Tibial nerve (tissue), 4 donors: ENCODE measurements around the gene P3R3URF.

ENCODE experiments used
- EP300 ChIP-seq, 2 donors: sonication (generic); formaldehyde crosslinking; IDR thresholded peaks; one replicate each; pipeline ENCODE4 v1.6.1; 2017; ENCODE audit warnings: antibody characterized with exemption in 2 of 2, mild to moderate bottlenecking in 1 of 2
- TF ChIP-seq, protein P1 (sequence below), 5 experiments: fragments of 200-600 bp in 3 of 5; fragments of 450-650 bp in 2 of 5; sonication (generic) in 3 of 5; IDR thresholded peaks; one replicate each; pipeline ENCODE4 v1.5.1; 2016 to 2019; ENCODE audit warnings: antibody characterized with exemption in 5 of 5, mild to moderate bottlenecking in 3 of 5, moderate library complexity in 2 of 5

DNA sequence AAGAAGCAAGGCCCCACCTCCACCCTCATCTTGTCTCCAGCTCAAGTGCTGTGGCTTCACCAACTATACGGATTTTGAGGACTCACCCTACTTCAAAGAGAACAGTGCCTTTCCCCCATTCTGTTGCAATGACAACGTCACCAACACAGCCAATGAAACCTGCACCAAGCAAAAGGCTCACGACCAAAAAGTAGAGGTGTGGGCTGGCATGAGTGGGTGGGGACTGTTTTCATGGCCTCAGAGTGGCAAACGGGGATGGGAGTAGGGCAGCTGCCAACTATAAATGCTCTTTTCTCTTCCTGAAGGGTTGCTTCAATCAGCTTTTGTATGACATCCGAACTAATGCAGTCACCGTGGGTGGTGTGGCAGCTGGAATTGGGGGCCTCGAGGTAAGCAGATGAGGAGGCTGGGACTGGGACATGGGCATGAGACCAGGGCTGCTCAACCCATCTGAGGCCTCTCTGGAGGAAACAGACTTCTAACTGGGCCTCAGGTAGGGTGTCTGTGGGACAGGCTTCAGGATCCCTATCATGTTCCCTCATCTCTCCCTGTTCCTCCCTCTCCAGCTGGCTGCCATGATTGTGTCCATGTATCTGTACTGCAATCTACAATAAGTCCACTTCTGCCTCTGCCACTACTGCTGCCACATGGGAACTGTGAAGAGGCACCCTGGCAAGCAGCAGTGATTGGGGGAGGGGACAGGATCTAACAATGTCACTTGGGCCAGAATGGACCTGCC, 8.8 kb upstream of the P3R3URF start:
- TF ChIP-seq, protein P1, sequence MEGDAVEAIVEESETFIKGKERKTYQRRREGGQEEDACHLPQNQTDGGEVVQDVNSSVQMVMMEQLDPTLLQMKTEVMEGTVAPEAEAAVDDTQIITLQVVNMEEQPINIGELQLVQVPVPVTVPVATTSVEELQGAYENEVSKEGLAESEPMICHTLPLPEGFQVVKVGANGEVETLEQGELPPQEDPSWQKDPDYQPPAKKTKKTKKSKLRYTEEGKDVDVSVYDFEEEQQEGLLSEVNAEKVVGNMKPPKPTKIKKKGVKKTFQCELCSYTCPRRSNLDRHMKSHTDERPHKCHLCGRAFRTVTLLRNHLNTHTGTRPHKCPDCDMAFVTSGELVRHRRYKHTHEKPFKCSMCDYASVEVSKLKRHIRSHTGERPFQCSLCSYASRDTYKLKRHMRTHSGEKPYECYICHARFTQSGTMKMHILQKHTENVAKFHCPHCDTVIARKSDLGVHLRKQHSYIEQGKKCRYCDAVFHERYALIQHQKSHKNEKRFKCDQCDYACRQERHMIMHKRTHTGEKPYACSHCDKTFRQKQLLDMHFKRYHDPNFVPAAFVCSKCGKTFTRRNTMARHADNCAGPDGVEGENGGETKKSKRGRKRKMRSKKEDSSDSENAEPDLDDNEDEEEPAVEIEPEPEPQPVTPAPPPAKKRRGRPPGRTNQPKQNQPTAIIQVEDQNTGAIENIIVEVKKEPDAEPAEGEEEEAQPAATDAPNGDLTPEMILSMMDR (IDR thresholded peaks at IDR 0.05): no peak
- TF ChIP-seq EP300 (IDR thresholded peaks at IDR 0.05): no peak
